Measurements from ENCODE around the gene RTF1.
"Not testable (repeated sequence)": the region's sequence is repeated elsewhere in the genome, so short reads cannot be mapped to it uniquely, and the experiment has no call there.

RTF1 gene

GRCh38 chr15:41416742-41417417 lies at the start of gene RTF1:
RTF1 (plus strand) TSS chr15:41417095; CDS start chr15:41417116, 21 bp downstream.
- DNase-seq (ENCODE audit: low spot score): peak; percentile 92

GRCh38 chr15:41367418-41367817 lies 49.5 kb upstream of the RTF1 start:
- DNase-seq (ENCODE audit: low spot score): no peak

GRCh38 chr15:41377978-41378377 lies 38.9 kb upstream of the RTF1 start:
- no peak for DNase-seq (ENCODE audit: low spot score)

GRCh38 chr15:41383974-41384749 lies 32.7 kb upstream of the RTF1 start:
- DNase-seq (ENCODE audit: low spot score): not testable (repeated sequence)

- DNase-seq (ENCODE audit: low spot score): no peak
These were observed 29.2 kb upstream of the RTF1 start for GRCh38 chr15:41387646-41388045.

- DNase-seq (ENCODE audit: low spot score): no peak
These were observed 24.2 kb upstream of the RTF1 start for GRCh38 chr15:41392659-41393058.

GRCh38 chr15:41394924-41395323 lies 22.0 kb upstream of the RTF1 start:
- no peak for DNase-seq (ENCODE audit: low spot score)

- DNase-seq (ENCODE audit: low spot score): no peak
These were observed 20.8 kb upstream of the RTF1 start for GRCh38 chr15:41396111-41396510.

GRCh38 chr15:41401904-41402267 lies 15.0 kb upstream of the RTF1 start:
- DNase-seq (ENCODE audit: low spot score): no peak

- DNase-seq (ENCODE audit: low spot score): peak; percentile 19
These were observed 9.6 kb upstream of the RTF1 start for GRCh38 chr15:41407341-41407740.

GRCh38 chr15:41408234-41408641 lies 8.7 kb upstream of the RTF1 start:
- DNase-seq (ENCODE audit: low spot score): no peak

GRCh38 chr15:41411031-41411430 lies 5.9 kb upstream of the RTF1 start:
- DNase-seq (ENCODE audit: low spot score): no peak

- no peak for DNase-seq (ENCODE audit: low spot score)
These were observed 5.5 kb upstream of the RTF1 start for GRCh38 chr15:41411441-41411840.

- DNase-seq (ENCODE audit: low spot score): no peak
These were observed 660 bp upstream of the RTF1 start for GRCh38 chr15:41416128-41416741.

- DNase-seq (ENCODE audit: low spot score): peak; percentile 7
These were observed 712 bp downstream of the RTF1 start for GRCh38 chr15:41417418-41418195.

GRCh38 chr15:41423979-41424659 lies 7.2 kb downstream of the RTF1 start:
- no peak for DNase-seq (ENCODE audit: low spot score)

GRCh38 chr15:41424809-41425208 lies 7.9 kb downstream of the RTF1 start:
- no peak for DNase-seq (ENCODE audit: low spot score)

GRCh38 chr15:41425907-41426306 lies 9.0 kb downstream of the RTF1 start:
- DNase-seq (ENCODE audit: low spot score): not testable (repeated sequence)

GRCh38 chr15:41429003-41429890 lies 12.4 kb downstream of the RTF1 start:
- DNase-seq (ENCODE audit: low spot score): no peak

- DNase-seq (ENCODE audit: low spot score): no peak
These were observed 18.3 kb downstream of the RTF1 start for GRCh38 chr15:41435037-41435786.

All from putamen (tissue), 1 donor.